HG03139 (cell line): ENCODE measurements around the gene PPM1G.

Source experiments
- ATAC-seq: cut with Tn5 transposase; IDR thresholded peaks from one replicate; pipeline ENCODE4 v1.9.1; 2021; ENCODE audit not compliant: unreplicated experiment

PPM1G gene

DNA sequence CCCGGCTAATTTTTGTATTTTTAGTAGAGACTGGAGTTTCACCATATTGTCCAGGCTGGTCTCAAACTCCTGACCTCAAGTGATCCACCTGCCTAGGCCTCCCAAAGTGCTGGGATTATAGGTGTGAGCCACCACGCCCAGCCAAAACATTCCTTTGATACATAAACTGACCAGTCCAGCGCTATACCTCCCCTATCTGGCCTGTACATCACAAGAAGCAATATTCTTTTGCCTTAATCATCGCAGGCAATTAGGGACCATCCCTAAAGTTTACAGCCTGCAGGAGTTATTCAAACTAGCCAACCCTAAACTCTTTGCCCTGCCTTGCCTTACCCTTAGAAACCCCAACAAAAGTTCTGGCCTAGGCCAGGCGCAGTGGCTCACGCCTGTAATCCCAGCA, 6.8 kb upstream of the PPM1G start:
- no peak for ATAC-seq

DNA sequence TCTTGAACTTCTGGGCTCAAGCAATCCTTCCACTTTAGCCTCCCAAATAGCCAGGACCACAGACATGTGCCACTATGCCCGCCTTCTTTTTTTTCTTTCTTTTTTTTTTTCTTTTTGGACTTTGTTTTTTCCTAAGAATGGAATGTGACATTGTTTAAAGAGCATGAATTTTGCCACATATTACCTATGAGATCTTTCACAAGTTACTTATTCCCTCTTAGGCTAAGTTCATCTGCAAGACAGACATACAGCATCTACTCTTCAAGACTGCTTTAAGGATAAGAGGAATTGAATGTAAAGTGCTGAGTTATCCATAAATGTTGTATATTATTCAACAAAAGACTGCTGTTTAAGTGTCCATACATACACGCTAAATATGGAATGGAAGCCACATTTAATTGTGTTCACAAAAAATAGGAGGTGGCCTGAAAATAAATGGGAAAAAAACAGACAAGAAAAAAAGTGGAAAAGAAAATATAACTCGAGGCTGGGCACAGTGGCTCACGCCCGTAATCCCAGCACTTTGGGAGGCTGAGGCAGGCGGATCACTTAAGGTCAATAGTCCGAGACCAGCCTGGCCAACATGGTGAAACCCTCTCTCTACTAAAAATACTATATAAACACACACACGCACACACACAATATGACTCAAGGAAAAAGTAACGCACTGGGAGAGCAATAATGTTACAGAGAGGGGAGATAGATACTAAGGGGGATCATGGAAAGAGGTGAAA, 3.2 kb upstream of the PPM1G start:
- ATAC-seq: no peak

DNA sequence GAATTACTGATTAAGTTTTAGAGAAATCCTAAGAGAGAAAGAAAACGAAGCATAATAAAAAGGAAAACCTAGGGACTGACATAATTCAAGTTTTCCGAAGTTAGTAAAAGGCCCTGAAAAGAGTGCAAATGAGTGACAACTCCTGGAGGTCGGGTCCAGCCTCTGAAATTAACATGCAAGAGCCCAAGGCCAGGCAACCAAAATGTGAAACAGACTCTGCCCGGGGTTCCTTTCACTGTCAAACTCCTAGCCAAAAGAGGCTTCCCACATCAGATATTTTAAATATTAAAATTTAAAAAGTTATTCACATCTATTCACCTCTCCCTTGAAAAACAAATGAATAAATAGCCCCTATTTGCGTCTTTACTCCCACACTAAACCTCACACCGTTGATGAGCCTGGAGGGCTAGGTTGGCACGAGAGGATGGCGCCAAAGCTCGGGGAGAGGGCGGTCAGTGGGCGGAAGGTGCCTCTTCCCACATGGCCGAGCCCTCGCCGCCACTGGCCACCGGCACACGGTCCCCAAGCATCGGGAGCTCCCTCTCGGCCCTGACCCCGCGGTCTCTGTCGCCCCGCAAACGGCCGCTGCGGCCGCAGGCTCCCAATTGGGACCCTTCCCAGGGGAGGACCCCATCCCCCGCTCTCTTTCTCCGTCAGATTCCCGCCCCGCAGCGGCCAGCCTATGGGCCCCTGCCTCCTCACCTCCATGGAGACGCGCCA, 630 bp downstream of the PPM1G start:
- peak; percentile 30 for ATAC-seq

DNA sequence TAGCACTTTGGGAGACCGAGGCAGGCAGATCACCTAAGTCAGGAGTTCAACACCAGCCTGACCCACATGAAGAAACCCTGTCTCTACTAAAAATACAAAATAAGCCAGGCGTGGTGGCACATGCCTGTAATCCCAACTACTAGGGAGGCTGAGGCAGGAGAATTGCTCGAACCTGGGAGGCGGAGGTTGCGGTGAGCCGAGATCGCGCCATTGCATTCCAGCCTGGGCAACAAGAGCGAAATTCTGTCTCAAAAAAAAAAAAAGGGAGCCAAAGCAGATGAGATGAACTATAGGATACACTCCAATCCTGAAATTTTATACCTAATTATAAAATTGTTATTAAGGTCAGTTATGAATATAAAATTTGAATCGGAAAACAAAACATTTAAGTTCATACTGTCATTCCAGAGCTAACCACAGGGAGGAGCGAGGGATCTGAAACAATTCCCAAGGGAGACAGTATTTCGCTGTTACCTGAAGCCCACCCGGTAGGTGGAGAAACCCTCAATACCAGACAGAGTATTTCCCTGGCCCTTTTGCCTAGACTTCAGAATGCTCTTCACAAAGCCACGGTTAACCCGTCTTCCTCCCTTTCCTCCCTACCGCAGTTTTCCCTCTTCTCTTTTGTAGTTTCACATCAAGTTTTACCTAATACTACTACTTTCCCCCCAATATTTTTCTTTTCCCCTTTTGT, 1.4 kb downstream of the PPM1G start:
- no peak for ATAC-seq

DNA sequence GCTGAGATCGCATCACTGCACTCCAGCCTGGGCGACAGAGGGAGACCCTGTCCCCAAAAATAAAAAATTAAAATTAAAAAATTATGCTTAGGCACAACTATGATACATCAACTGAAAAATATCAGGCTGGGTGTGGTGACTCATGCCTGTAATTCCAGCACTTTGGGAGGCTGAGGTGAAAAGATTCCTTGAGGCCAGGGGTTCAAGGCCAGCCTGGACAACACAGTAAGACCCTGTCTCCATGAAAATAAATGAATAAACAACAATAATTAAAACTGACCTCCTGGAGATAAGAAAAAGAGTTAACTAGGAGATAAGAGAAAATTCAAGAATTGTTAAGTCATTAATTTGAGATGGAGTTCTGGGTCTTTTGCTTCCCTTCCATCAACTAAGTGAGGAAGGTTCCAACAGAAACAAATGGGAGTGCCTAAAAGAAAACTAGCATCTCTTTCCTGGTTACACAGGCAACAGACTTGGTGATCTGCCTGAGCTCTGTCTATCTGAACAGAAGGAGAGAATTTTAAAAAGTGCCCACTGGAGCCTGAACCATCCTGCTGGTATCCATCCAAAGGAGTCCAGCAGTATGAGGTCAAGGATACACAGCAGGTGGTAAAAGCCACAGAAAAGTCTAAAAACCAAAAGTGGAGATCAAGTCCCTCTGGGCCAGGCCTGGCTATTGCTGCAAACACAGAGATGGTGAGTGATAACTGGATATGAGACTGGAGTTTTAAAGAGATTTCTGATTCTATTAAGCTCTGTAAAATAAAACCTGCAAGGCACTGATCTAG, 8.8 kb downstream of the PPM1G start:
- no peak for ATAC-seq

DNA sequence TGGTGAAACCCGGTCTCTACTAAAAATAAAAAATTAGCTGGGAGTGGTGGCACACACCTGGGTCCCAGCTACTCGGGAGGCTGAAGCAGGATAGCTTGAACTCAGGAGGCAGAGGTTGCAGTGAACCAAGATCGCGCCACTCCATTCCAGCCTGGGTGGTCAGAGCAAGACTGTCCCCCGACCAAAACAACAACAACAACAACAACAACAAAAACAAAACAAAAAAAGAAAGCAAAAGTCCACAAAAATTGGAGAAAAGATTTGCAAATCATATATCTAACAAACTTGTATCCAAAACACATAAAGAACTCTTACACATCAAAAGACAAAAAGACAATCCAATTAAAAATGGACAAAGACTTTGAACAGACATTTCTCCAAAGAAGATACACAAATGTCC, 10.4 kb downstream of the PPM1G start:
- no peak for ATAC-seq

DNA sequence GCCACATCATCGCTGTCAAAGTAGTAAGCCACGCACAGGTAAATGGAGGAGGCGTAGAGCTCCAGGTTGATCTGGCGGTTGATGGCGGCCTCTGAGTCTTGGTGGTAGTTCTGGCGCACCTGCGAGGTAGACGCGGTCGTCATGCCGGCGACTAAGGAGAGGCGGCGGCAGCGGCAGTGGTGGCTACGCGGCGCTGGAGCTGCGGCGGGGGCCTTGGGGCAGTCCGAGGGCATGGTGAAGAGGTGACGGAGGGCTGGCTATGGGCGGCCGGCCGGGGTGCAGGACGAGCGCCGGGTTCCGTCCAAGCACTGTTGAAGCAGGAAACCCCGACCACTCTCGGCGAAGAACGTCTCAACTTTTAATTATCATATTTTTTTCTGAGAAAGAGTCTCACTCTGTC, 16.2 kb downstream of the PPM1G start:
- no peak for ATAC-seq

DNA sequence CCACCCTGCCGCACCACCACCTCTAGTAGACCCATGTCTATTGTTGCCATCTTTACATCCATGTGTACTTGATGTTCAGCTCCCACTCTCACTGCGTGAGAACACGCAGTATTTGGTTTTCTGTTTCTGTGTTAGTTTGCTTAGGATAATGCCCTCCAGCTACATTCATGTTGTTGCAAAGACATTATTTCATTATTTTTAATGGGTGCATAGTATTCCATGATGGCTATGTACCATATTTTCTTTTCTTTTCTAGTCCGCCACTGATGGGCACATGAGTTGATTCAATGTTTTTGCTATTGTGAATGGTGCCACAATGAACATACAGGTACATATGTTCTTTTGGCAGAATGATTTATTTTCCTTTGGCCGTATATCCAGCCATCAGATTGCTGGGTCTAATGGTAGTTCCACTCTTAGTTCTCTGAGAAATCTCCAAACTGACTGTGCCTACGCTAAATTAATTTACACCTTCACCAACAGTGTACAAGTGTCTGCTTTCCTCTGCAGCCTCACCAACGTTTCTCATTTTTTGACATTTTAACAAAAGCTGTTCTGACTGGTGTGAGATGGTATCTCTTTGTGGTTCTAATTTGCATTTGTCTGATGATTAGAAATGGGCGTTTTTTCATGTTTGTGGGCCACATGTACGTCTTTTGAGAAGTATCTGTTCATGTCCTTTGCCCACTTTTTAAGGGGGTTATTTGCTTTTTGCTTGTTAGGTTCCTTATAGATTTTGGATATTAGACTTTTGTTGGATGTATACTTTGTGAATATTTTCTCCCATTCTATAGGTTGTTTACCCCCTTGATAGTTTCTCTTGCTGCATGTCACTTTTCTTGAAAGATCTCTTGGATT, 18.3 kb downstream of the PPM1G start:
- no peak for ATAC-seq

DNA sequence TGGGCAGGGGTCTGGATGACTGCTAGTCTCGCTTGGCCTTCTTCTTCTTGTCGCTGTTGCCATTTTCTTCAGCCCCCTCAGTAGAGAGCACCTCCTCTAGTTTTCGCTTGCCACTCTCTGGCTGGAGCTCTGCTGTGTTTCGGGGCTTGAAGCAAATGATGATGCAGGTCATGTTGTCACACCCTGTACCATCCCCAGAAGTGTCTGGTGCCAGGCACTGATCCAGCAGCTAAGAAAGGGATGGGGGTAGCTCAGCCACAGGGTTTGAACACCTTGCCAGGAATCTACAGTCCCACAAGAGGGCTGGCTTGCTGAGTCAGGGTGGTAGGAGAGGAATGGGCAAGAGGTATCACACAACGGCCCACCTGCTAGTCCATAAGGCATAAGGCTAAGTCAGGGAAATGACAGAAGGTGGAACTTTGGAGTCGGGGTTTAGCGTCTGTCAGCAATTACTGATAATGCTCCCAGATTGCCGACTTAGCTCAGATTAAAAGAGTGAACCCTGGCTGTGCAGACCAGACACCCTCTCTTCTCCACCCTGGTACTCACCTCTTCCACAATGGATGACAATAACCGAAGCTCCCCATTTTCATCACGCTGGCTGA, 27.7 kb downstream of the PPM1G start:
- ATAC-seq: no peak

DNA sequence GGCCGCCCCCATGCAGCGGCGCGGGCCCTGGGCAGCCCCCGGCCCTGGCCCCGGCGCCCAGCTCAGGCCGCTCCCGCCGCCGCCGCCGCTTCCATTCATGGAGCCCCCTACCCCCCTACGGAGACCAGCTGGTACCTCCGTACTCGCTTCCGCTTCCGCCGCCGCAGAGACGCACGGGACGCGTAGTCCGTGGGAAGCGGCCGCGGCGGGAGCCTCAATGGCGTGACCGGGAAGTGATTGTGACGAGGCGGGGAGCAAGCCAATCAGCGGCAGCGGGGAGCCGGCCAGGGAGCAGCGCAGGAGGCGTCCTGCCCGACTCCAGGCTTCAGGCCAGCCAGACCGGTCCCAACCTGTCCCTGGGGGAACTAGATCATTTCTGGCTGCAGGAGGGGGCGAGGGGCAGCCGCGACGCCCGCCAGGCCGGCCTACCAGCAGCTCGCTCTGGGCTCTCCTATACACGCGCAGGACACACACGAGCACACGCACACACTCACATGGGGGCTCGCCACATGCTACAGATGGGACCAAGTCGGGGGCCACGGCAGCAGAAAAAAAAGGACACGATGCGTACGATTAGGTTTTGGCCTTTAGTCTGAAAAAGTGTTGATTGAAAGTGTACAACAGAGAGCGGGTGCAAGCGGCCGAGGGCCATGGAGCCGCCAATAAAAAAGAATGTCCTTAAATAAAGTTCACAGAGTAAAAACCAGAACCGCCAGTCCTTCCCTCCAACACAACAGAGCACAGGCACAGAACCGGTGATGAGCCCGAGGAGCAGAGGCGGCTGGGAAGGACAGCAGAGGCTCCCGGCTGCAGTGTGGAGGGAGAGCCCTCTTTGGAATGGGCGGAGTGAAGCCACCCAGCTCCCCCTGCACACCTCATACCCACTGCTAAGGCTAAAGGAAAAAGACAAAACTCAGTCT, 28.5 kb downstream of the PPM1G start, which contains the start of gene ZNF513:
Gene ZNF513, minus strand, starts transcription at position 109 of the 920 bp plus-strand sequence. CDS start 208 bp downstream, outside the sequence.
- ATAC-seq: peak; percentile 72

DNA sequence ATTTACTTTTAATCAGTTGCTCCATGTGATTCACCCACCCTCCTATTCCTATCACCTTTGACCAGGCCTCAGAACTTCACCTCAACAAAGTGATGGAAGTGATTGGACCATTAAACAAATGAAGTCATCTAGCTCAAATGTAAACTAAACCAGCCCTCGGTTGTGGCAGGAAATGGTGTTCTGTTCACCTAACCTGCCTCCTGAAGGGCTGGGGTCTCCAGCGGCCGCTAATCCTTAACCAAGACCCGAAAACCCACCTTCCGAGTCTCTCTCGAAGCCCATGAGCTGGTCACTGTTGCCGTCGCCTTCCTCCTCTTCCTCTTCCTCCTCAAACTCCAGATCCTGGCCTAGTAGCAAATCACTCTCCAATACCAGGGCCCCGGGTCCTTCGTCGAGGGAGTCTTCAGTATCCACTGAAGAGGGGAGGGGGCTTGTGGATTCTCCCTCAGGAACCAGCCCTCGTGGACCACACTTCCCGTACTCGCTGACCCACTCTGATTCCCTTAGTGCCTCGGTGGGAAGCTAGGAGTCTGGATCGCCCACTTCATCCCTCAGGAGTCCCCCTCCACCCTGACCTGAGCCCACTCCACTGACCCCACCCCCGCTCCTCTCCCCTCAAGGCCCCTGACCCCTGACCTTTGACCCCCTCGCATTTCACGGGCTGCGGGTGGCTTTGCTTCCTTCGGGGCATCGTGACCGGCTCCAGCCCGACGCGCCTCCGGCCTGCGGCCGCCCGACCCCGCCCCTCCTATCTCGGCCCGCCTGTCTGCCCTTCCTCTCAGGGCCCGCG, 29.4 kb downstream of the PPM1G start:
- no peak for ATAC-seq

DNA sequence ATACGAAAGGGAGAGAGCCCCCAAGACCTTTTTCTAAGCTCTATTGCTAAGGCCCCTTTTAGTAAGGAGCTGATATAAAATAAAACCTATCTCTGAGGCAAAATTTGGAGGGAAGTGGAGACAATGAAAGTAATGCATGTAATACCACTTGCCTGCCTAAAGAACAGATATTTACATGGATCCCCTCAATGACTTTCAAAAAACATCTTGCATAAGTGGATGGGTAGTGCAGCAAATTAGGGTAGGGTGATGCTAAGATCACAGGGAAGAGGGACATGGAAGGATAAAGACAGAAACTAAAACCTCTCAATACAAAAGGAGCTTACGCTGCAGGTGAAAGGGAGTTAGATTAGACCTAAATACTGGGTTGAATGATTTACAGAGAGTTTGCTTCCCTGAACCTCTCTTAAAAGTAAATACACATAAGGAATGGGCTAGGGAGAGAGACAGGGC, 30.0 kb downstream of the PPM1G start:
- ATAC-seq: no peak

DNA sequence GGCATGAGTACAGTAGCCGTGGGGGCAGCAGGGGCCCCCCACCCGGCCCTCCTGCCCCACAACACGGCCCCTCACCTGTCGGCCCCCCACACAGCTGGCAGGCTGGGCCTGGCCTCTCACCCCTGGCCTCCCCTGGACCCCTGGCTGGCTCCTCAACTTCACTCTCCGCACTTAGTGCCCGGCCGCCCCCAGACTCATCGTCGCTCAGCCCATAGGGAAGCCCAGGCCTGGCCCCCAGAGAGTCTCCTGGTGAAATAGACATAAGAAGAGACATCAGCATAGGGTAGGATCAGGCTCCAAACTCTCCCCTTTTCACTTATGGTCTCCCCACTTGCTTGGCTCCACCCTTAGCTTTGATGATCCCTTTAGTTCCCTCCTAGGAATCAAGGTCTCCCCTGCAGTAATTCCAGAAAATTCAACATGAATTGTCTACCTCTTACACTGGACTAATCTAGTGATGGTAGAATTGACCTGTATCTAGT, 30.5 kb downstream of the PPM1G start:
- ATAC-seq: no peak

DNA sequence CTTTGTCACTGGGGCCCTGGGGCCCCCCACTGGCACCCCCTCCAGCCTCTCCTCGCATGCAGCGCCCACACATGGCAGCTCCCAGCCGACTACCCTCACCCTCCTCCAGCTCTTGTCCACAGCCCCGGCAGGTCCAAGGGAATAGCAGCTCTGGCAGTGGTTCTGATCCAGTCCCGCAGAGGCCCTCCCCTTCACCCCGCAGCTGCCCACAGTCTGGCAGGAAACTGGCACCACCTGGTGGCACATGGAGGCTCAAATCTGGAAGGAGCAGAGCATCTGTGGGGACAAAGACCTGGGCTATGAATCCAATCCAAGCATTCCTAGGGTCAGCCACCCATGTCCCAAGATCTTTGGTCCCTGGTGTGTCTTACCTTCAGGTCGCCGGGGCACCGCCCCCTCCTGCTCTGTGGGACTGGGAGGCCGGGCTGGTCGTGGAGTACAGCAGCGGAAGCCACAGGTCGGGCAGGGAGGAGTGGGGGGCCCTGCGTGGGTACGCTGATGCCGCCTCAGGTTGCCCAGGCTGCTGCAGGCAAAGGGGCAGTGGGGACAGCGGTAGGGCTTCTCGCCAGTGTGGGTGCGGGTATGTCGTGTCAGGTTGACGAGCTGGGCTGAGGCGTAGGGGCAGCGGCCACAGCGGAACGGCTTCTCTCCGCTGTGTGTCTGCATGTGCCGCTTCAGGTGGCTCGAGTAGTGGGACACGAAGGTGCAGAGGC, 31.1 kb downstream of the PPM1G start:
- no peak for ATAC-seq

DNA sequence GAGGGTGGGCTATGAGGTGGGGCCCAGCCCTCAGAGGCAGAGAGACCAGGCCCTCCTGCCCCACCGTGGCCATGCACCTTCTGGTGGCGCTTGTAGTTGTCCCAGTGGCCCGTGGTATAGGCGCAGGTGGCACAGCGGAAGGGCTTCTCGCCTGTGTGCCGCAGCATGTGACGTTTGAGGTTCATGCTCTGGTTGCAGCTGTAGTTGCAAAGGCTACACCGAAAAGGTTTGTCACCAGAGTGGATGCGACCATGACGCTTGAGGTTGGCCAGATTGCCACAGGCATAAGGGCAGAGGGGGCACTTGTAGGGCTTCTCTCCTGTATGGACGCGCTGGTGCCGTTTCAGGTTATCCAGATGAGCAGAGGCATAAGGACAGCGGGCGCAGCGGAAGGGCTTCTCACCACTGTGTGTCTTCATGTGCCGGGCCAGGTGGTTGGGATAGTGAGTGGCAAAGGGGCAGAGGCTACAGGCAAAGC, 31.7 kb downstream of the PPM1G start:
- no peak for ATAC-seq

DNA sequence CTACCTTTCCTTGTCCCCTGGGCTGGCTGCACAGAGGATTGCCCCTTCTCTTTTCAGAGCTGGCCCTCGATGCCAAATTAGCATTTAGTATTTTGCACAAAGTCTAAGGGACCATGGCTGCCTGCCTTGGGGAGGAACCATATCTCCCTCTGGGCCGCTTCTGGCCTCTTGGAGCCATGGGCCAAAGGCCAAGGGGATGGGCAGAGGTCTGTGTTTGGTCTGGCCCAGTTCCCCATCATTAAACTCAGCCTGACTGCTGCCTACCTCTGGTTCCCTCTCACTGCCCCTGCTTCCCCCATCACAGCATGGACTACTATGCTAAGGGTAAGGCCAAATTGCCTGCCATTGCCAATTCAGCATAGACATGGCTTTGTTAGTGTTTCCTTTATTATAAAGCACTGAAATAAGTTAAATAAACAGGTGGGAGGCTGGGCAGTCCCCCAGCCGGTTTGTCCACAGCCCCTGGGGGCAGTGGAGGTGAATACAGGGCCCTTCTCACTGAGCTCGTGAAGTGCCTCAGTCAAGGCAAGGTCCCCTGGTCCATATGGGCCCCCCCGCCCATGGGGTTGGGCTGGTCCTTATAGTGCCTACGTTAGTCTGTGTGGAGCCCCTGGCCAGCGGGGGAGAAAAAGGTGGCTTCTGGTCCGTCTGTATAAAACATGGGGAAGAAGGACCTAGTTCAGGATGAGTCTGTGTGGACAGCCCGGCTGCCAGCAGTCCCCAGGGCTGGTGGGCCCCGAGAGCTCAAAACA, 32.3 kb downstream of the PPM1G start:
- ATAC-seq: no peak
